Stimulated activated CD4-positive, alpha-beta T cell treated with anti-CD3 and anti-CD28 coated beads, Interleukin-4, amount 100 ng/mL, for 48 hours (primary cell): Measurements from ENCODE around the gene NOTCH2.

Experiments
- DNase-seq, 2 donors: peaks; one replicate each; pipeline ENCODE4 v3.0.0-alpha.2; 2020; ENCODE audit warnings: low read depth in 2 of 2

NOTCH2 gene

GRCh38 chr1:119906927-119907652 lies 162.4 kb downstream of the NOTCH2 start:
- no peak for DNase-seq

GRCh38 chr1:119903443-119903835 lies 166.0 kb downstream of the NOTCH2 start:
- DNase-seq, result no peak

GRCh38 chr1:119902775-119903442 lies 166.6 kb downstream of the NOTCH2 start:
- no peak for DNase-seq

GRCh38 chr1:119898981-119899720 lies 170.3 kb downstream of the NOTCH2 start:
- no peak for DNase-seq

DNA sequence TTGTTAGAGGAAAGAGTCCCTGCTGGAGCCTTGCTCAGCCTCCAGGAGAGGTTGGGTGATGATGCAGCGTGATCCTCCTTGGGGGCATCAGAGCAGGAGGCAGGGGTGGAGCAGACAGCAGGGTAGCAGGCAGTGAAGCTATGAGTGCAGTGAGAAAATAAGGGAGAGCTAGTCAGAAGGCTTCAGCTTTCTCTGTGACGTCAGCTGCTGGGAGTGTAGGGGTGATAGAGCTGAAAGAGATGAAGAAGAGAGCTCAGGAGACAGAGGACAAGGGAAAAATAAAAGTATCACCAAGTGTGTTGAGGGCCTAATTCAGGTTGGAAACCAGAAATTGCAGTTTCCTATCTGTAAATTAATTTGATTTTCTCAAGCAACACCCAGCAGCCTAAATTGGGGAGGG lies 170.9 kb downstream of the NOTCH2 start:
- DNase-seq, result no peak

DNA sequence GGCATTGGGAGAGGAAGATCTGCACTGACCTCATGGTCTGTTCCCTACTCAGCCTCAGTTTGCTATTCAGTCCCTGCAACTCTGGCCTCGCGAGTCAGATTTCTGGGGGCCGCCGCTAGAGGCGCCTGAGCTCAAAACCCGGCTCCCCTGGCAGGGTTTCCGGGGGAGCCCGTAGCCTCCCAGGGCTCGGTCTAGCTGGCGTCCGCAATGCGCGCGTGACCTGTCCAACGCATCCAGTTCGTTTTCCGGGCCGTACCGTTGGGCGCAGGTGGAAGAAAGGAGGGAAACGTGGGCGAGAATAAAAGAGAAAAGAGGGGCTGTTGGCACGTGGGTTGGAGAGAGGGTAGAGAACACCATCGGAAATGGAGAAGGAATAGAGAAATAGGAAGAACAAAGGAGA lies 173.2 kb downstream of the NOTCH2 start, which contains the start of gene ADAM30:
Gene ADAM30, minus strand, starts transcription at position 213 of the 400 bp plus-strand sequence. Its CDS starts 179 bp downstream, at position 34.
- DNase-seq, result no peak

- DNase-seq, result no peak
Observed at GRCh38 chr1:119895102-119895501, 174.4 kb downstream of the NOTCH2 start.

GRCh38 chr1:119893827-119894700 lies 175.4 kb downstream of the NOTCH2 start:
- DNase-seq, result no peak

DNA sequence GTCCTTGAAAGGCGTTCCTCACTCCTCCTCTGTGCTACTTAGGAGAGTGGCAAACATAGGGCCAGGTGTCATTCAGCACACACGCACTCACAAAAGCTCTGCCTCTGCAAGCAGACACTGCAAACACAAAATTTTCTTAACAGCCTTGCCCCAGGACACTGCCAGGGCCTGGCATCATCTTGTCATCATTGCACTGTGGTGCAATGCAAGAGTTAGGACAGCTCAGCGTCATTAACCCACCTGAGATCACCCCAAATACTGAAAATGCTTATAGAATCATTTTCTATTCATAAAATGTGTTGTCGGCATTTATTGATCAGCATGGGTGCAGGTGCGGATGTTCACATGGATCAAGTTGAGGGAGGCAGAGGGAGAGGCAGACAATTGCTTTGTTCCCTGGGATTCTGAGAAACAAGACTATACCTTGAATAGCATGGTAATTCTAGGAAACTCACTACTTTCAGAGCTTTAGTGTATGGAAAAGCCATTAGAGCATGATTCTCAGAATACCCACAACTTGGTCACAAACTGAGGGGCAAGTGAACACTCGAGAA lies 176.1 kb downstream of the NOTCH2 start:
- no peak for DNase-seq

GRCh38 chr1:119891386-119891785 lies 178.1 kb downstream of the NOTCH2 start:
- no peak for DNase-seq

- DNase-seq, result no peak
Observed at GRCh38 chr1:119888476-119888875, 181.0 kb downstream of the NOTCH2 start.

DNA sequence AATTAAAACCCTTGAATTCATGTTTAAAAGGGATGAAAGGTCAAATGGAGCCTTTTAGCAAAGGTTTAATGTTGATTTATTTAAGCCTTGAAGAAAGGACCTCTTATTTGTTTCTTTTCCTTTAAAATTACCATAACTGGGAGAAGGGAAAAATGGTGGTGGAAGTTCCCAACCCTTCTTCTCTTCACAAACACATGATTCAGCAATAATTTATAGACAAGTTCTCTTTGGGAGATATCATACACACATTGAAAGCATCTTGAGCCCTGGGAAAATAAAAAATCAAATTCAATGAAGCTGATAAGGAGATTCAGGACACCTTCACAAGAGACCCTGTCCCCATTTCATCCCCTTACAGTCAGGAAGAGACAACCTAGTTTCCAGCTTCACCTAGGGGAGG lies 182.0 kb downstream of the NOTCH2 start:
- no peak for DNase-seq

DNA sequence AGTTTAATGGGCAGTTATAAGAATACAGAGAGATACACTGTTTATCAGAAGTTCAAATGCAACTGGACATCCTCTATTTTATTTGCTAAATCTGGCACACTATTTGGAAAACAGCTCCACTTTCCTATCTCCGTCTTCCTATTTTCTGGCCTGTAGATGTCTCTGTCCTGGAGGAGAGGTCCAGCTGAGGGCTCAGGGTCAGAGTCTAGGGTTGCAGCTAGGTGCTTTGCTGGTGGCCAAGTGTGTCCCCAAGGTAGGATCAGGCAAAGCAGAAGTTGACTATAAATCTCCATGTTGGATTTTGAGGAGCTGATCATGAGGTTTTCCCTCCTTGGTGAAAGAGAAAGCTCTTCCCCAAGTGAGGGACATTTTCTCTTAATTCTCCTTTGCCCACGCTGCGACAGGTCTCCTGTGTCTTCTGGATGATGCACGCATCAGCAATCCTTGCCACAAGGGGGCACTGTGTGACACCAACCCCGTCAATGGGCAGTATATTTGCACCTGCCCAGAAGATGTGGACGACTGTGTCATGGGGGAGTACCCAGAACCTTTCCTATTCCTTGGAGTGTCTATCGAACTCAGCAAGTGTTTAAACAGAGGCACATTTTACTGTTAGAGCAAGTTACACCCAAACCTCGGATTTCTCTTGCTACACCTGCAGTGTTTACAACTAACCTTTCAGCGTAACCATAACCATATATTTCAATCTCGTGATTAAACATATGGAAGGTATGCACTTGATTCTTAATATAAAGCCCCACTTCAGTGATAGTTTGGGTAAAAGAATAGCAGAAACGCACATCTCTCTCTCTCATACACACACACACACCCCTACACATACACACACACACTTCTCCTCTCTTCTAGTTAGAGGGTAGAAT lies 183.3 kb downstream of the NOTCH2 start:
- DNase-seq, result peak; percentile 48 to 59

GRCh38 chr1:119884711-119885110 lies 184.8 kb downstream of the NOTCH2 start:
- no peak for DNase-seq

DNA sequence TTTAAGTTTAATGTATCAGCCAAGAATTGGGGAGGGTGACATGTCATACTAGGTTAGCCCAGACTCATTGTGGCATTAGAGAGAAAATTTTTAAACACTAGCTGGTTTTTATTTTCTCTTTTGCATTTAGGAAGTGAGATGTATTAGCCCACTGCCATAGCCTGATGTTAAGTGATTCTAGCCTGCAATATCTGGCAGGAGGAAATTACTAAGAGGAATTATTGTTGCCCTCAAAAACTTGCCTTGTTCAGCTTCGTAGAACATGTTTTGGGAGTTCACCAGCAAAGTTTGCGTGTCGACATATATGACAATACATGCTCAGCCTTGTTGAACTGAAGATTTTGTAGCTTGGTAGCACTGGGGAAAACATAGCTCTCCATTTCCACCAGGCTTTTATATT lies 185.6 kb downstream of the NOTCH2 start:
- no peak for DNase-seq

GRCh38 chr1:119882132-119883049 lies 187.1 kb downstream of the NOTCH2 start:
- DNase-seq, result no peak

DNA sequence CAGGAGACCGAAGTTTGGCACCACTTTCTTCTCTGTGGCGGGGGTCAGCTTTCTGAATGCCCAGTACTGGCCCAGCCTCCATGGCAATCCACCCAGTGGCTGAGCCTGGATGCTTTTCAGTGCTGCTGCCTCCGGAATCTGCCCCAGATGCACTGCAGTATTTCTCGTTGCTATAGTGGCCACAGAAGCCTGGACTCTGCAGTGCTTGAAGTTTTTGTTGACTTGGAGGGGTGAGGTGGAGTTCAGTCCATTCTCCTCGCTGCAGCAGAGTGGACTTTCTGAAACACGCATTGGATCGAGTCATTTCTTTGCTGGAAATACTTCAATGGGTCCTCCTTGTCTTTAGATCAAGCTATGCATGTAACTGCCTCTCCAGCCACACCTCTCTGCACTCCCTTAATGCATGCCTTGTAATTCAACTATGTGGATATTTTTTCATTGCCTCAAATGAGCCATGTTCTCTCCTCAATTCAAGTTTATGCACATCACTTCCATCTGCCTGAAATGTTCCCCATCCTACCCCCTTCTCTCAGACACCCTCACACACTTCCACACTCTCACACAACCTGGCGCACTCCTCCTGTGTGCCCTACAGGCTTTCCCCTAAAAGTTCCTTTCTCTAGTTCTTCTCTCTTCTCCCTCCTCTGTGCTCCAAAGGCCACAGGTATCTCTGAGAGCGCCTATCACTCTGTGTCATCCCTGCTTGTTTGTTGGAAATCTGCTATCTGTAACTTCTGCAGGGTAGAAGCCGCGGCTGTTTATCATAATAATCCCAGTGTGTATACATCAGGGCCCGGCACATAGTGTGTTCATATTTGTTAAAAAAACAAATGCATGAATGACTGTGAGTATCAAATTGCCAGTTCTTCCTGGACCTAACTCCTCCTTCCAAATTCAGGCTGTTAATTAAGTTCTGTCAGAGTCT lies 189.7 kb downstream of the NOTCH2 start:
- no peak for DNase-seq

DNA sequence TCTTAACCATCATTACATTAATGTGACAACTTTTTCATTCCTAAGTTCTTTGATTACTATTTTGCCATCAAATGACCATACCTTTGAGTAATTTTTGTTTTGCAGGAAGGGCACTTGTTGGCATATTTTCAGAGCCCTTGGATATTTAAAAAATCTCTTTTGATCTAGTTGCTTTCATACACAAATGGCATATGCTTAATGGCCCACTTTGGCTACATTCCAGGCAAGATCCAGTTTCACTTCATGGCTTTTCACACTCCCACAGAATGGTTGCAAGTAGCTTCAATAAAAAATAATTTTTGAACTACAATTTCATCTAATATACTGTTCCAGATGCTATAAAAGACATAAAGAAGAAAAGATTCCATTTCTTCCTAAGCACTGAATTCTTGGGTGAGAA lies 191.3 kb downstream of the NOTCH2 start:
- DNase-seq, result no peak
